ENCODE results near the gene LHFPL3.

The LHFPL3 gene

GRCh38 chr7:104761892-104762291 lies 433.5 kb downstream of the LHFPL3 start:
- DNase-seq: no peak

- DNase-seq: no peak
These were observed 438.7 kb downstream of the LHFPL3 start for GRCh38 chr7:104767113-104767512.

- no peak for DNase-seq
These were observed 439.6 kb downstream of the LHFPL3 start for GRCh38 chr7:104767826-104768536.

GRCh38 chr7:104772405-104773345 lies 444.3 kb downstream of the LHFPL3 start:
- no peak for DNase-seq

- DNase-seq: no peak
These were observed 445.4 kb downstream of the LHFPL3 start for GRCh38 chr7:104773796-104774195.

- no peak for DNase-seq
These were observed 447.1 kb downstream of the LHFPL3 start for GRCh38 chr7:104775531-104775930.

GRCh38 chr7:104777301-104777800 lies 448.9 kb downstream of the LHFPL3 start:
- no peak for DNase-seq

GRCh38 chr7:104779888-104780287 lies 451.5 kb downstream of the LHFPL3 start:
- DNase-seq: no peak

- no peak for DNase-seq
These were observed 456.3 kb downstream of the LHFPL3 start for GRCh38 chr7:104784686-104785085.

GRCh38 chr7:104789780-104790179 lies 461.4 kb downstream of the LHFPL3 start:
- no peak for DNase-seq

GRCh38 chr7:104790440-104790839 lies 462.0 kb downstream of the LHFPL3 start:
- no peak for DNase-seq

- DNase-seq: no peak
These were observed 462.7 kb downstream of the LHFPL3 start for GRCh38 chr7:104791080-104791479.

GRCh38 chr7:104793066-104793465 lies 464.7 kb downstream of the LHFPL3 start:
- no peak for DNase-seq

- no peak for DNase-seq
These were observed 465.8 kb downstream of the LHFPL3 start for GRCh38 chr7:104794154-104794553.

- no peak for DNase-seq
These were observed 466.2 kb downstream of the LHFPL3 start for GRCh38 chr7:104794589-104794988.

GRCh38 chr7:104795086-104795485 lies 466.7 kb downstream of the LHFPL3 start:
- no peak for DNase-seq

GRCh38 chr7:104795616-104796398 lies 467.4 kb downstream of the LHFPL3 start:
- DNase-seq: no peak

- no peak for DNase-seq
These were observed 471.9 kb downstream of the LHFPL3 start for GRCh38 chr7:104800307-104800706.

- no peak for DNase-seq
These were observed 472.6 kb downstream of the LHFPL3 start for GRCh38 chr7:104801022-104801421.

- no peak for DNase-seq
These were observed 475.5 kb downstream of the LHFPL3 start for GRCh38 chr7:104803931-104804330.

- DNase-seq: no peak
These were observed 476.3 kb downstream of the LHFPL3 start for GRCh38 chr7:104804696-104805095.

- DNase-seq: no peak
These were observed 477.3 kb downstream of the LHFPL3 start for GRCh38 chr7:104805449-104806317.
